ELF-1 (cell line): Measurements from ENCODE around the gene CNIH3.

Experiments used
- DNase-seq: peaks from one replicate; pipeline ENCODE4 v3.0.0-alpha.2; 2016; ENCODE audit warnings: low read depth, low spot score

CNIH3 gene

DNA sequence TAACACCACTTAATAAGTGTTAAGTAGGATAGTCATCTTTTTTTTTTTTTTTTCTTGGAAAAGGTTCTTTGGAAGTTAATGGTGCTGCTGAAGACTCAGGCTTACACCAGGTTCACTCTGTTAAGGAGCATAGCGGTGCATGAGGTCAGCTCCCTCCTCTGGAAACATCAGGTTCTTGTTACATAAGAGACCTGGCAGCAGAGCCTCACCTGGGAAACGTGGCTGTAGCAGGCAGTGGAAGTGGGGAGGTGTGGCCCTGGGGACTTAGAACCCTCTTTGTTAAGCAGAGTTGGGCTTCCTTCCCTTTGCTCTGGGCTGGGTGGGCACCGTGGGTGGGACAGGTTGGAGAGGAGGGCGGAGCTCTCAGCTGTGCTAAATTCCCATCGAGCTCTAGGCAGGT is 104.1 kb downstream of the CNIH3 start:
- DNase-seq, result no peak

DNA sequence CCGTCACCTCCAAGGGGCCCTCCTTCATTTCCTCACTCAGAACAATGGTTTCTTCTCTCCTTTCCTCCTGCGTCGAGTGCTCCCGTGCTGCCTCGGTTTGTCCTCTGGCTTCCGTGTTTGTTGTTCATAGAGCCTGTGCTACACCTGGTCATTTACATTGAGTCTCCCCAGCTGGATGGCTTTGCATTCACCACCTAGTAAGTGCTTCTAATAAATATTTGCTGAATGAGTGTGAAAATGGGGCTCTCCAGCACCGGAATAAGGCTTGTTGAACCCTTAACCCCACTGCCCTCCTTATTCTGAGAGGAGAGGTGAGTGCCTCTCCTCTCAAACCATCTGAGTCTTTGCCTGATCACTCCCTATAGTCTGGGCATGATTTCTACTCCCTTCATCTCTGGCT is 104.9 kb downstream of the CNIH3 start:
- DNase-seq, result no peak

- DNase-seq, result peak; percentile 37
These were observed 106.7 kb downstream of the CNIH3 start for GRCh38 chr1:224722838-224723237.

GRCh38 chr1:224724566-224724965 is 108.4 kb downstream of the CNIH3 start:
- no peak for DNase-seq

DNA sequence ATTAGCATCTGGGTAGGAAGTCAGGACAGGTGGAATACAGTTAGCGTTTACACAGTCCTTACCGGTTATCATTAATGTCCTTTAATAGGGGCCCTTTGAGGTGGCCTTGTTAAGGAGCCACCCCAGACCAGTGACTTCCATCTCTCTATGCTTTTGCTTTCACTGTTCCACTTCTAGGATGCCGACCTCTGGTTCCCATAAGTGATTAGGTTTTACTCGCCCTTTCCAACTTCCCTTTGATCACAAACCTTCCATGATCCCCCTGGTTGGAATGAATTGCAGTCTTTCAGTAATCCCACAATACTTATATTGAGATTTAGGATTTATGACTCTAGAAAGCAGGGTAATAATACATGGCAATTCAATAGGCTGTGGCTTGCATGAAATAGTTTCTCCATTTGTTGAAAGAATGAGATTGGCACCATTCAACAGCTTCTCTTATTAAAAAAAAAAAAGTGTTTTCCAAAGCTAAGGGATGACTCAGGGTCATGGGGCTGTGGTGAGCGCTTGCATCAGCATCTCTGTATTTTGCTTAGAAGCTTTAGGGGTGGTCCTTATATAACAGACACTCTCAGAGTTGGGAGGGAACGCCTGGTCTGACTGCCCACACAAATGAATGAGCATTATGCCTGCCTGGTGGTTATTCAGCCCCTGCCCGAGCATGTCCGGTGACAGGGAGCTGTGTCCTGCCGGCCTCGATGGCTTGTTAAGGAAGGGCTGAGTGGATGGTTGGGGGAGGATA is 110.5 kb downstream of the CNIH3 start:
- no peak for DNase-seq

DNA sequence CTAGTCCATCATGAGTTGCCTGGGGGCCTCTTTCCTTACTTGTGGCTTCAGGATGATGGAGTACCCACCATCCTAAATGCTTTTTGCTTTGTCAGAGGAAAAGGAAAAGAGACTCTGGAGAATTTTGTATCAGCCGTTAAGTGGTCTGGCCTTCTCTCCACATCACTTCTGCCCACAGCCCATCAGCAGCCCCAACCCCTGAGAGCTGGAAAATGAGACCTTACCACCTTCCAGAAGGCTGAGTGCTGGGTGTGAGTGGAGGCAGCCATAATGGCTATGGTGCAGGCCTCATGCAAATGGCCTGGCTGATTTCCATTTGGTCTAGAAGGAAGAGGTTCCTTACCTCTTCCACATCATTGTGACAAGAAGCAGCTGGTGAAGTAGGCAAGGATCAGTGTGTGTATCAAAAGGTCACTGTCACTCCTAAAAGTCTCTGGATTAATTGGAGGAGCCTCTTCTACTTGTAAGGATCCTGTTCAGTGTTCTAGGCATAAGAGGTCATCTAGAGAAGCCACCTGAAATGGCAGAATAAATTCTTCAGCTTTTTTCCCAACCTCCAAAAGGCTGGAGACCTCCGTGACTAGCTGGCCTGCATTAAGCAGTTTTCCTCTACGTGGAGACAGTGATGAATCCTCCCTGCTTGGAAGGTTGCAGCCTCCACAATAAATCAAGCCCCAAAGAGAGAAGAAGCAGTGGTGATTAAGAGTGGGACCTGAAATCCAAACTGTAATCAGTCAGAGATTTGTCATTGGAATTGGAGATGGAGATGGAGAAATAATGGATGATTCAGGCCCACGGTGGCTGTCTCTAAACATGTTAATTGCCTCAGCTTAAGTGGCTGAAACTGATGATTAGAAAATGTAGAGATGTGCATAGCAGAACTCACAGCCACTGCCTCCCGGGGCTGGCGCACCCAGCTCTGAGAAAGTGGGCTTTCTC is 111.5 kb downstream of the CNIH3 start:
- no peak for DNase-seq

- no peak for DNase-seq
These were observed 114.4 kb downstream of the CNIH3 start for GRCh38 chr1:224730540-224730939.

DNA sequence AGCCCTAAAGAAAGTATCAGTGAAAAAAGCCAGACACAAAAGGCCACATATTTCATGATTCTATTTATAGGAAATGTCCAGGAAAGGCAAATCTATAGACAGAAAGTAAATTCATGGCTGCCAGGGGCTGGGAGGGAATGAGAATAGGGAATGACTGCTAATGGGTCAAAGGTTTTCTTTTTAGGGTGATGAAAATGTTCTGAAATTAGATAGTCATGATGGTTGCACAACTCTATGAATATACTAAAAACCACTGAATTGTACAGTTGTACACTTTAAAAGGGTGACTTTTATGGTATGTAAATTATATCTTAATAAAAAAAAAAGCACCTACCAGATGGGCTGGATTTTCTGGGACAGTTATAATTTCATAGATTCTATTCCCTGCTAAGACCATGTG is 114.8 kb downstream of the CNIH3 start:
- no peak for DNase-seq

DNA sequence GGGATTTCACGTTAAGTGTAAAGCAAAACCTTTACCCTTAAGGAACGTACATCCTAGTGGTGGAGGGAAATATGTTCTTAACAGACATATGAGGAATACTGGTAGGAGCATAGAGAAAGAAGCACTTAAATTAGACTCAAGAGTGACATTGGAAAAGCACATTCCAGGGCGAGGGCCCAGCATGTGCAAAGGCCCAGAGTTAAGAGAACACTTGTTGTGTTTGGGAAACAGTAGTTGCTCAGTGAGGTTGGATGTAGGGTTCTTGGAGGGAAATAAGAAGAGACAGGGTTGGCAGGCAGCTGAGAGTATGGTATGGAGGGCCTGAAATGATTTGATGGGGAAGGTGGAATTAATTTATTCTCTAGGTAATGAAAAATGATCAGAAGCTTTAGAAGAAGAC is 115.5 kb downstream of the CNIH3 start:
- DNase-seq, result no peak

DNA sequence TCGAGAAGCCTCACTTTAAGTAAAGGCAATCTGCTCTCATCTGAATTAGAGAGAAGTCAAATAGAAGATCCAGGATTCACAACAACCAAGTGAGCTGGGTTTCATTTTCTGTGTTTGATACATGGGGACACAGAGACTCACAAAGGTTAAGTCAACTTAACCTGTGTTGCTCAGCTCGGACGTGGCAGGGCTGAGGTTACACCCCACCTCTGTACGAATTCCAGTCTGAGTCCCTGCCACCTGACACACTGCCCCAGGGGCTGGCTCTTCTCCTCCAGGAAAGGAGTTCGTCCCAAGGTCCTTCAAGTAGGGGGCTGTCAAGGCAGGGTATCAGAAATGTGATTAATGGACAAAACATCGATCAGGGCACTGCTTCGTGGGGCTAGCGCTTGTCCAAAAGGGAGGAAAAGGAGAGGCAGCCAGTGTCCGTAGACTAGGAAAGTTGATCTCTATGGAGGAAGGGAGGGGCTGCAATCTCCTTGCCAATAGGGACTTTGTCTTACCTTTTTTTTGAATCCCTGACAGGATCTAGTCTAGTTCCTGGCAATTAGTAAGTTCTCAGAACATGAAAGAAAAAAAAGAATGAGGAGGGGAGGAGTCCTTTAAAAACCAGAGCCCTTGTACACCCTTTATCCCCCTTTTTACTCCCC is 116.4 kb downstream of the CNIH3 start:
- peak; percentile 52 for DNase-seq

- peak; percentile 85 for DNase-seq
These were observed 117.2 kb downstream of the CNIH3 start for GRCh38 chr1:224733027-224733911.

GRCh38 chr1:224734261-224734935 is 118.3 kb downstream of the CNIH3 start:
- DNase-seq, result peak; percentile 50

- DNase-seq, result no peak
These were observed 119.0 kb downstream of the CNIH3 start for GRCh38 chr1:224735159-224735558.

DNA sequence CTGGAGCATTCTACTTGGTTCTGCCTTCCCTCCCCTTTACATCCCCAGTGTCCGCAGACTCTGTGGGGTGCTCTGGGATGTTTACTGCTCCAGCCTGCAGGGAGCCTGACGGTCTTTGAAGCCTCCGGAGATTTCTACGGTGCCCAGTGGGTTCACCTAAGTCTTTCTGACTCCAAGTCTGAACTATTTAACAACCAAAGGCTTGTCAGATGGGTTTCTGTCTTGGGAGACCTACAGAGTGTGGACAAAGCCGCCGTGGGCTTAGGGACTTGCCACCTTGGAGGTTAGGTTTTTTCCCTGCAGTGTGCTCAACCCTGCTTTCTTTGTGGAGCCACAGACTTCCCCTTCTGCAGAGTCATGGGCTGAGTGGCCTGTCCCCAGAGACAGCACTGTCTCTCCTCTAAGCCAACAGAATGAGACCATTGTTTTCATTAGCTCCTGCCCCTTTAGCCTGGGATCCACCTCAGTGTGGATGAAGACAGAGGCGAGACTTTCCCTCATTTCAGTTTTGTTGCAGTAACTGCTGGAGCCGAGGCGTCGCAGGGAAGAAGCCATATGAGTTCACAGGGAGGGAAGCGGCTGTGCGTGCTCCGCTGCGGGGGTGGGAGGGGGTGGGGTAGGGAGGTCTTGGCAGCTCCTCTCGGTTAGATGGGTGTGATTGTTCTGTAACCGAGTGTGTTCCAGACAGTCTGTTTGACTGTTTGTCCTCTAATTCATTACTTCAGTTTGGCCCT is 120.7 kb downstream of the CNIH3 start:
- peak; percentile 37 for DNase-seq

DNA sequence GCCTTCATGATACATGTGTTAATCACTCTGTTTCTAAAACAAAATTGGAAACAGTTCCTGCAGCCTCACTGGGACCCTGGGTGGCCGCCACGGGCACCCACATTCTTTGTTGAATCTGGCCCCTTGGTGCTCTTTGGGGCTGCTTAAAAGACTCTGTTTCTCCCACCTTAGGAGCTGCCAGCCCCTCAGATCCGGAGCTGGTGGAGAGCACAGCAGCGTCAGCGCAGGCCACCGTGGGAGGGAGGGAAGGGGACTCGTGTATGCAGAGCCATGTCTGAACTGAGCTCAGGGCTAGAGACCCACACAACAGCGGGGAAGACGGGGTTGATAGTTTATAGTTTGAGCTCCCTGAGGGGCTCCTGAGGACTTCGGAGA is 121.2 kb downstream of the CNIH3 start:
- DNase-seq, result no peak

DNA sequence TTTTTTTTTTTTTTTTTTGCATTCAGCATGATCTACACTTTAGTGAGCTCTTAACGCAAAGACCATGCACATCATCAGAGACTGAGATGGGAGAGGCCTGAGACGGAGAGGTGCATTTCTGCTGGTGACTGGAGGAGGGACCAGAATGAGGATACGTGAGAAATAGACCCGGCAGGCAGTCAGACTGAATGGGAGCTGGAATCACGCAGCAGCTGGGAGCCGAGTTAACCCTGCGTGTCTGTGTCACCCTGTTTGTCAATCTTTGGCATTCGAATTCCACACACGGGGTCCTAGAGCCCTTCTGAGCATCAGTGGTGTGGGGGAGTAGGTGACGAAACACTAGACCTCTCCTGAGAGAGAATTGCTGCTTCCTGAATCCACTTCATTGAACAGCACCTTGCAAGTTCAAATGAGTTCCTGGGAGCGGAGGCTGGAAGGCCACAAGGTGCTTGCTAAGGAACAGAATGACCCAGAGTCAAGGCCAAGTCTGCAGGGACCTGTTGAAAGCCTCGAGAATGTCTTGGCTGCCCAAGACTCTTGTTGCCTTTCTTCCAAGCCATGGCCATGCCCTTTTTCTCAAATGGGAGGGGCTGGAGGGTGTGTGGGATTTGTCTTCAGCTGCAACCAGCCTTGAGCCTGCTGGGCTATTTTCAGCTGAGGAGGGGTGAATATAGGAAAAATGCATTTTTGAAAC is 123.3 kb downstream of the CNIH3 start:
- DNase-seq, result no peak

DNA sequence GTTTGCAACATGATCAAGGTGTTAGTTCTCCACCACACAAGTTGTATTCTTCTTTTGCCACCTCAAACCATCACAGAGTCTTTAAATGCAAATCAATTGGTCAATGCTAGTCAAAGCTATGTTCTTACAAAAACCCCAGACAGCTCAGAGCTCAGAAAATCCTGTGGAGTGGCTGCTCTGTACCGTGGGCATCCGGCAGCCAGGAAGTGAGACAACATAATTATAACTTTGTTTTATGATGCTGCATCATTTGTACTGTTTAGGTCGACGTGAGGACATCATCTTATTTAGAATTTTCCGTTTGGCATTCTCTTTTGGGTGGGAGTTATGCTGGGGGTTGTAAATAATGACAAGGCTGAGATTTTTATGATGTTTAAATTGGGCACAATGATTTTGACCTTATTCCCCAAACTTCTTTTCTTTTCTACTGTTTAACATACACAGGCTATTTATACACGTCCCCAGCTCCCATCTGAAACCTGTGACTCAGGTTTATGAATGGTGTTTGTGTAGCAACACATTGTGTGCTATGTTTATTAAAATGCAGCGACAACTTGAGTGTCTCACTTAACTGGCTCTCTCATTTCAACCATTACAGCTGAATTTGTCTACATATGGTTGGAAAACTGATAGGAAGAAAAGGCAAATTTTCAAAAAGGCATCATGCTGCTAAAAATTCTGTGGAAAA is 124.0 kb downstream of the CNIH3 start:
- DNase-seq, result no peak

- no peak for DNase-seq
These were observed 124.6 kb downstream of the CNIH3 start for GRCh38 chr1:224740685-224741052.

GRCh38 chr1:224742349-224742748 is 126.2 kb downstream of the CNIH3 start:
- no peak for DNase-seq
